ENCODE data around the gene CD300A.

CD300A gene

GRCh38 chr17:74454197-74455024 lies 12.0 kb upstream of the CD300A start:
- peak; percentile 80 for DNase-seq

GRCh38 chr17:74455025-74455545 lies 11.3 kb upstream of the CD300A start:
- DNase-seq, result no peak

- DNase-seq, result no peak
Measured at GRCh38 chr17:74455821-74456220, 10.6 kb upstream of the CD300A start.

- peak; percentile 56 for DNase-seq
Measured at GRCh38 chr17:74457146-74457819, 9.2 kb upstream of the CD300A start.

- DNase-seq, result no peak
Measured at GRCh38 chr17:74457820-74458166, 8.6 kb upstream of the CD300A start.

GRCh38 chr17:74458835-74459234 lies 7.6 kb upstream of the CD300A start:
- no peak for DNase-seq

- no peak for DNase-seq
Measured at GRCh38 chr17:74459622-74460021, 6.8 kb upstream of the CD300A start.

GRCh38 chr17:74460241-74460640 lies 6.2 kb upstream of the CD300A start:
- DNase-seq, result no peak

- DNase-seq, result no peak
Measured at GRCh38 chr17:74460996-74461395, 5.4 kb upstream of the CD300A start.

GRCh38 chr17:74461611-74462010 lies 4.8 kb upstream of the CD300A start:
- DNase-seq, result no peak

GRCh38 chr17:74464730-74465377 lies 1.6 kb upstream of the CD300A start:
- no peak for DNase-seq

- DNase-seq, result no peak
Measured at GRCh38 chr17:74465378-74466110, 890 bp upstream of the CD300A start.

GRCh38 chr17:74466828-74467184 lies 372 bp downstream of the CD300A start:
- no peak for DNase-seq

GRCh38 chr17:74467221-74467951 lies 952 bp downstream of the CD300A start:
- DNase-seq, result no peak

- DNase-seq, result no peak
Measured at GRCh38 chr17:74471341-74471740, 4.9 kb downstream of the CD300A start.

- no peak for DNase-seq
Measured at GRCh38 chr17:74472890-74473289, 6.5 kb downstream of the CD300A start.

GRCh38 chr17:74473294-74473693 lies 6.9 kb downstream of the CD300A start:
- DNase-seq, result no peak

GRCh38 chr17:74474043-74474792 lies 7.8 kb downstream of the CD300A start:
- DNase-seq, result no peak

- no peak for DNase-seq
Measured at GRCh38 chr17:74475189-74475588, 8.8 kb downstream of the CD300A start.

- DNase-seq, result no peak
Measured at GRCh38 chr17:74477411-74477810, 11.0 kb downstream of the CD300A start.

GRCh38 chr17:74478420-74479100 lies 12.1 kb downstream of the CD300A start:
- no peak for DNase-seq

All from fibroblast of skin of abdomen (primary cell).